SH-SY5Y (cell line): ENCODE data around the gene ABCA1.

Experiments used
- GATA2 ChIP-seq: IDR thresholded peaks from 2 replicates; pipeline ENCODE4 v1.6.1; 2011; ENCODE audit warnings: mild to moderate bottlenecking, low read depth, low read length
- GATA3 ChIP-seq: IDR thresholded peaks from 2 replicates; pipeline ENCODE4 v1.6.1; 2011; ENCODE audit warnings: low read depth, mild to moderate bottlenecking, low read length, moderate library complexity

DNA sequence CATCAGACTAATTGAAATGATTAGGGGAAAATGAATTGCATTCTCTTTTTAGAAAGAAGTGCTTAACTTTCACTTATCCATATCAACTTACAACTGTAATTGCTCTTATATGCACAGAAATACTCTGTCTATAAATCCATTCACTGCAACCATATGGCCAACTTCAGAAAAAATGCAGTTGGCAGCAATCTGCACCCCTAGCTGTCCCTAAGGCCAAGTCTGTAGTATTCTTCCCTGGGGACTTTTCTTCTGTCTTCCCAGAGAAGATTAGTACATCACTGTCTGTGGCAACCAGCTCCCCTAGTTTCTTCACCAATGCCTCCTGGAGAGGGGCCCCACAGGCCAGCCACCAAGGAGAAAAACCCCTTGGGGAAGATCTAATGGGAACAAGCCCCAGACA is 45.4 kb downstream of the ABCA1 start:
- TF ChIP-seq GATA3: no peak
- TF ChIP-seq GATA2: no peak
